HTERT RPE-1 (cell line): ENCODE data around the gene MAP3K13.

ENCODE experiments used
- in situ Hi-C: fragments of 300-500 bp; cut with MboI; formaldehyde crosslinking; loops from 4 replicates; pipeline ENCODE4 v1.14.3; 2020; ENCODE audit warnings: low sequenced_read_pairs

MAP3K13 gene

GRCh38 chr3:185498503-185499396, 135.8 kb downstream of the MAP3K13 start, which contains the start of gene TMEM41A:
TMEM41A (minus strand) TSS chr3:185499035; CDS start chr3:185498961, 74 bp downstream.
- in situ Hi-C loops = no loop called here

GRCh38 chr3:185502987-185503386, 140.1 kb downstream of the MAP3K13 start:
- in situ Hi-C loops = no loop called here

- in situ Hi-C loops = no loop called here
Measured at GRCh38 chr3:185503521-185503920, 140.6 kb downstream of the MAP3K13 start.

- in situ Hi-C loops = no loop called here
Measured at GRCh38 chr3:185504636-185505035, 141.7 kb downstream of the MAP3K13 start.

GRCh38 chr3:185507883-185508282, 144.9 kb downstream of the MAP3K13 start:
- in situ Hi-C loops = no loop called here

- in situ Hi-C loops = no loop called here
Measured at GRCh38 chr3:185508335-185508991, 145.5 kb downstream of the MAP3K13 start.

- in situ Hi-C loops = no loop called here
Measured at GRCh38 chr3:185511711-185512110, 148.8 kb downstream of the MAP3K13 start.

GRCh38 chr3:185517387-185518130, 154.6 kb downstream of the MAP3K13 start:
- in situ Hi-C loops = no loop called here

- in situ Hi-C loops = no loop called here
Measured at GRCh38 chr3:185519021-185519420, 156.1 kb downstream of the MAP3K13 start.

GRCh38 chr3:185521349-185522138, 158.6 kb downstream of the MAP3K13 start:
- in situ Hi-C loops = no loop called here

GRCh38 chr3:185526349-185526951, 163.5 kb downstream of the MAP3K13 start:
- in situ Hi-C loops = no loop called here

- in situ Hi-C loops = no loop called here
Measured at GRCh38 chr3:185527364-185527763, 164.4 kb downstream of the MAP3K13 start.

GRCh38 chr3:185528532-185528931, 165.6 kb downstream of the MAP3K13 start:
- in situ Hi-C loops = no loop called here

GRCh38 chr3:185530856-185531255, 167.9 kb downstream of the MAP3K13 start:
- in situ Hi-C loops = no loop called here

GRCh38 chr3:185532901-185533300, 170.0 kb downstream of the MAP3K13 start:
- in situ Hi-C loops = no loop called here

GRCh38 chr3:185534511-185534910, 171.6 kb downstream of the MAP3K13 start:
- in situ Hi-C loops = no loop called here

- in situ Hi-C loops = no loop called here
Measured at GRCh38 chr3:185537369-185537970, 174.5 kb downstream of the MAP3K13 start.
